Activated T-cell treated with anti-CD3 and anti-CD28 coated beads for 48 hours (primary cell): ENCODE results near the gene DPP9.

Source experiments
- DNase-seq: peaks from one replicate; pipeline ENCODE4 v3.0.0-alpha.2; 2020; ENCODE audit warnings: low read depth

The DPP9 gene

GRCh38 chr19:4656102-4656501, 67.5 kb downstream of the DPP9 start:
- DNase-seq: no peak

- no peak for DNase-seq
Observed at GRCh38 chr19:4654437-4655361, 68.9 kb downstream of the DPP9 start.

GRCh38 chr19:4653793-4654436, 69.7 kb downstream of the DPP9 start:
- no peak for DNase-seq

GRCh38 chr19:4652075-4652474, 71.6 kb downstream of the DPP9 start:
- DNase-seq: no peak

DNA sequence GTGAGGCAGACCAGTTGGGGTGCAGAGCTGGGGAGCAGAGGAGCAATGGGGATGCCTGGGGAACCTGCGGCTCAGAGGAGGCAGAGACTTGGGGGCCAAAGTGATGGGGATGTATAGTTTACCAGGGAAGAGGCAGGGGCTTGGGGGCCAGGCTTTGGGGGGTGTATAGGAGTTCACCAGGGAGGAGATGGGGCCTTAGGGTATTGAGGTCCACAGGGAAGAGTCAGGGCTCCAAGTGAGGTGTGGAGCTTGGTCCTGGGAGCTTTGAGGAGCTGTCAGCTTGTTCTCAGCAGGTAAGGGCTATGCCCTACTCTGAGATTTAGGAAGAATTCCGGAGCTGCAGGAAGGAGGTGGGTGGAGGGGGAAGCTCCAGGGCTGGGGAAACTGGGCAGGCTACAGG, 73.5 kb downstream of the DPP9 start:
- DNase-seq: no peak

DNA sequence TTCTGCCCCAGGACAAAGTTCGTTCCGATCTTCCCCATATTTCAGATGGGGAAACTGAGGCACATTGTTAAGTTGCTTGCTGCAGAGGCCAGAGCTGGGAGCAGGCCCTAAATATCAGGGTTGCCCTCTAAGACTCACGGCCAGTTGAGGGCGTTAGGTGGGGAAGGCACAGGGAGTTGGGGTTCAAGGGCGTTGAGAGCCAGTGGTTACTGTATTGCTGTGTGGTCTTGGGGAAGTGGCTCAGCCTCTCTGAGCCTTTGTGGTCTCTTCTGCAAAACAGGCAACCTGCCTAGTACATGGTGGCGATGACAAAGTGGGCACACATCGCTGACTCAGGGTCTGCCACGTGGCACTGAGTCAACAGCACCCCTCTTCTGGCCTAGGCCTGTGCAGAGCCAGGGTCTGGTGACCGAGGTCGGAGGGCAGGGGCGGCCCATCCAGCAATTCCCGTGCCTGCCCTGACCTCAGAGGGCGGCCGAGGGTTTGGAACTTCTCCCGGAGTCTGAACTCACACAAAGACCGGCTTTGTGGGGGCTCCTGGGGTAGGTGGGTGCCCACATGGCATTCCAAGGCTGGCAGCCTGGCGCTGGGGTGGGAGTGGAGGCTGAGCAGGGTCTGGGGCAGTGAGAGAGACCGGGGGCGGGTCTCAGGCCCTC, 74.1 kb downstream of the DPP9 start:
- no peak for DNase-seq

GRCh38 chr19:4647676-4648644, 75.7 kb downstream of the DPP9 start:
- DNase-seq: no peak

DNA sequence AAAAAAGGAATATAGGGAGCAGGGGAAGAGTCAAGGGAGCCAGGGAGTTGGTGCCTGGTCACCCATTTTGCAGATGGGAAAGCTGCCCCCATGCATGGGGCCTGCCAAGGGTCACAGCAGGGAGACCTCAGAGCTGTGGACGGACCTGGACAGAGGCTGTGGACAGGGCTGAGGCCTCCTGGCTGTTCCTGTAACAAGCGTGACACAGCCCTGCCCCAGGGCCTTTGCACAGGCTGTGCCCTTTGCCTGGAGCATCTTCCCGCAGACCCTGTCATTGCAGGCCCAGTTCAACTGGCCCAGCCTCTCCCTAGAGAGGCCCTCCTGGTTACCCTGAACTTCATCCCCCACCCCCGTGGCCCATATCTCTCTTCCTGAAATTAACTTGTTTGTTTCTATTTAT, 77.9 kb downstream of the DPP9 start:
- DNase-seq: no peak

- DNase-seq: no peak
Observed at GRCh38 chr19:4642625-4643024, 81.0 kb downstream of the DPP9 start.

GRCh38 chr19:4641132-4641531, 82.5 kb downstream of the DPP9 start:
- DNase-seq: no peak

GRCh38 chr19:4640247-4641000, 83.2 kb downstream of the DPP9 start:
- DNase-seq: no peak

DNA sequence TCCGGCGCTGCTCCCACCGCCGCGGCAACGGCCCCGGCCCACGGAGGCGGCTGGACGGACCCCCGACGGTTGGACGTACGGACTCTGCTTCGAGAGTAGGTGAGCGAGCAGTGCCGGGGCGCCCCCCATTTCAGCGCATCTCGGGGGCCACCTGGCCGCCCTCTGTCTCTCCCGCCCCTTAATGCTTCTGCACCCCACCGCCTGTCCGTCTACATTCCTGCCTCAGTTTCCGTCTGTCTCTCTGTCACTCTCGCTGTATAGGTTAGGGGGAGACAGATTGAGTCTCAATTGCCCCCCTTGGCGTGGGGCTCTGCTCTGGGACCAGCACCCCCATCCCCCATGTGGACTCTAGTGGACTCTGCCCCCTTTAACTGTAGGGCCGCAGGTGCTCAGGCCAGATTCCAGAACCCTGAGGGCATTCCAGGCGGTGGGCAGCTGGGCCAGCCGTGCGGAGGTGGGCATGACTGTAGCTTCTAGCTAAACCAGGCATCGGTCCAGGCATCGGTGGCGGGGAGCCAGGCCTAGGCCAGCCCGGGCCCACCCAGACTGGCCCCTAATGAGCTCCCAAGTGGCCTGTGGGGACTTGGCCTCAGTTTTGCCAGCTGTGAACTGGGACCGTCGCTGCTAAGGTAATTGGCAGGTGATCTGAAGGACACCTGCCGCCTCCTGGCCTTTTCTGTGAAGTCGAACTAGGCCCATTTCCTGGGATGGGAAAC, 84.0 kb downstream of the DPP9 start:
- DNase-seq: no peak

GRCh38 chr19:4638828-4639530, 84.7 kb downstream of the DPP9 start, which contains the start of gene TNFAIP8L1:
Gene TNFAIP8L1, plus strand, starts transcription at chr19:4639516. Its CDS starts 12,354 bp downstream, at chr19:4651870.
- peak; percentile 99 for DNase-seq

- no peak for DNase-seq
Observed at GRCh38 chr19:4638317-4638716, 85.3 kb downstream of the DPP9 start.

- DNase-seq: no peak
Observed at GRCh38 chr19:4636761-4637160, 86.9 kb downstream of the DPP9 start.

DNA sequence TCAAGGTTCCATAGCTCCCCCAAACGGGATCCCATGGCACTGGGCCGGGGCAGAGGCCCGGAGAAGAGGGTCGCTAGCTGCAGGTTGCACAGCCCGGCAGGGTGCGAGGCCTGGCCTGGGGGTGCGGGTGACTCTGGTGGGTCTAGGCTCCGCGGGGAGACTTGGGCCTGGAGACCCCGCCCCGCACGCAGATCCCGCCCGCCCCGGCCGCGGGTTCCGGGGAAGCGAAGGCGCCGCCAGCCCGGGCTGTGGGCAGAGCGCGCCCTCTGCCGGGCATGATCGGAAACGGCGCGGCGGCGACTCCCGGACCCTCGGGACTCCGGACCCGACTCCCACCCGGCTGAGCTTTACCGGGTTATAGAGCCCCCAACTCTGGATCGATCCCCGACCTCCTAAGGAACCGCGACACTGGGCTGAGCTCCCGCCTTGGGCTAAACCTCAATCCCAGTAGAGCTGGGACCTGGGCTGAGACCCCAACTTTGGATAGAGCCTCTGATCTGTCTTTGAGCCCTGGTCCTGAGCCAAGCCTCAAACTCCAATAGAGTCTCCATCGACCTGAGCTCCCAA, 87.4 kb downstream of the DPP9 start:
- peak; percentile 79 for DNase-seq

DNA sequence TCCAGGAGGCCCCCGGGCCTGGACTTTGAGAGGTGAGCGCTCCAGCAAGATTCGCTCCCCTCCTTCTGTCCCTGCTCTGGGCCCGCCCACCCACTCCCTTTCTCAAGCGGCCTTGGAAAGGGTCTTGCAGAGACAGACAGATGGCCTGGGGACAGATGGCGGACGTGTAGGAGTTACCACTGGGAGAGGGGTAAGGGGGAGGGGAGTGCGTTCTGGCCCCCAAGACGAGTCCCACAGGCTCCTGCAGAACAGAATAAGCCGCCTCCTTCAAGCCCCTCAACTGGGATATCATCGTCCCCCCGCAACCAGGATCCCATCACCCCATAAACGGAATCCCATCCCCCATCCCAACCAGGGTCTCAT, 87.9 kb downstream of the DPP9 start:
- DNase-seq: no peak

DNA sequence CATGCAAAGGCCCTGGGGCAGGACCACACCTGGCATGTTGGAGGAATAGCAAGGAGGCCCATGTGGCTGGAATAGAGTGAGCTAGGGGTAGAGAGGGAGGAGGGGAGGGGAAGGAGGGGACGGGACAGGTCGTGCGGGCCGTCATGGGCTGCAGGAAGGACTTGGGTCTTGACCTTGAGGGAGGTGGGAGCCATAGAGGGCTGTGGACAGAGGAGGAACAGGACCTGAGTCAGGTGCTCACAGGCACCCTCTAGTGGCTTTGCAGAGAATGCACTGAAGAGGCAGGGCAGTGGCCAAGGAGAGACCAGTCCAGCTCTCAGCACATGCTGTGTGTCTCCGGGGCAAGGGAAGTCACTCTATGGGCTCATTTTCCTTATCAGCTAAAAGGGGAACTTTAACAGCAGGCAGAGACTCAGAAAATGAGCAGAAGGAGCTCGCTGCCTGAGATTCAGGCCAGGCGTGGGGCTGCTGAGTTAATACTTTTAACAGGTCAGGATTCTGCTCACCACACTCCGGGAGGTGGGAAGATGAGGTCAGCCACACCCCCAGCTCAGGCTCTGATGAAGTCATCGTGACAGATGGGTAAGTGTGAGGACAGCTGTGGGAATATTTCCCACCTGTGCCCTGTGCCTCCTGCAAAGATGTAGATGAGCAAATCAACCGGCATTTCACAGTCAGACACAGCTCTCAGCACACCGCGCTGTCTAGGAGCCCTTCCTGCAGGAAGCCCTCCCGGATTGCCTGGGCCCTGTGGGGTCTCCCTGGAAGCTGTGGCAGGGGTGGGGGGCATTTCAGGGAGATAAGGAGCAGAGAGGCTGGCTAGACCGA, 90.3 kb downstream of the DPP9 start:
- DNase-seq: peak; percentile 46
